ENCODE results near the gene RGN. TPM values are rescaled to one million over a fixed set of nuclear protein-coding genes. Genes with fewer than 3 reads are reported as not detected.
A peak's percentile ranks its signal among the peaks of the same experiment; 100 is the strongest.

Gene RGN
- not detected for polyA plus RNA-seq (2012; ENCODE audit: missing spikeins)

GRCh38 chrX:47078129-47079043 is at the start of gene RGN:
TSS of gene RGN (plus strand) at chrX:47078443. CDS start at chrX:47081145, 2,702 bp downstream.
- no peak for TF ChIP-seq TAF1 (IDR thresholded peaks at IDR 0.05; ENCODE audit: borderline replicate concordance, low read depth, low read length)
- no peak for TF ChIP-seq POLR2AphosphoS5 (IDR thresholded peaks at IDR 0.05; ENCODE audit: low read depth, low read length)
- no peak for TF ChIP-seq POLR2A (IDR thresholded peaks at IDR 0.05; ENCODE audit: low read depth, low read length)
- no peak for FAIRE-seq
- DNase-seq (ENCODE audit: insufficient read length): no peak

DNA sequence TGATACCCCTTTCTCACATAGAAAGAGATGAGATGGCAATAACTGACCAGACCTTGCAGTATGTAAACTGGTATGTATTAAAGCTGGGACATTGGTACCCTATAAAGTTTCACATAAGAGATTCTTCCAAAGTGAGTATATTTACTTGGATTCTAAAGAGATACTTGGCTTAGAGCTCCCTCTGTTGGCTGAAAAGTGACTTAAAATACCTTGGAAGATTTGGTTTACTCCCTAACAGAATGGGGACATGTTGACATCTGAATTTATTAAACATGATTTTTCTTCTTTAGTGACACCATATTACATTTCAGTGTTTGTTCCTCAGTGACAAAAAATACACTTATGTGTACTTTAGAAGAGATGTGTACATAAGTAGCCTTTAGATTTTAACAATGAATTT is 47.9 kb upstream of the RGN start:
- FAIRE-seq (peak; percentile 50), DNase-seq (ENCODE audit: insufficient read length) (no peak)
- no peak for TF ChIP-seq POLR2AphosphoS5 (IDR thresholded peaks at IDR 0.05; ENCODE audit: low read depth, low read length)

DNA sequence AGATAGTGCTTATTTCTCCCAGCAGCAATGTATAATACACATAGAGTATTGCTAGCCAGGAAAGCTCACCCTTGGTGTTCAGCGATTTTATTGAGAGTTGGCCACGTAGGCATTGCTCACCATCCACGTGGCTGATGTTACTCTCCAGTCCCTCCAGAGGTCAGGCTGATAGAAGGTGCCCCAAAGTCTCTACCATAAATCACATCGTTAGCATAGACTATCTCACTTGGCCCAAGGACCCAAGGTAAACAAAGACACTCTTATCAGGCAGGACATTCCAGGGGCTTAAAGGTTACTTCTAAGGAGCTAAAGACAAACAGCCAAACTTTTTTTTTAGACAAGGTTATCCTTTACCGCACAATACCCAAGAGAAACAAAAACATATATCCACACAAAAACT is 30.3 kb upstream of the RGN start:
- no peak for FAIRE-seq
- TF ChIP-seq TAF1 (IDR thresholded peaks at IDR 0.05; ENCODE audit: borderline replicate concordance, low read depth, low read length) (no peak), POLR2A (IDR thresholded peaks at IDR 0.05; ENCODE audit: low read depth, low read length) (no peak)
- no peak for DNase-seq (ENCODE audit: insufficient read length)

GRCh38 chrX:47059142-47059874 is 18.9 kb upstream of the RGN start:
- FAIRE-seq (no peak), DNase-seq (ENCODE audit: insufficient read length) (no peak)
- no peak for TF ChIP-seq POLR2AphosphoS5 (IDR thresholded peaks at IDR 0.05; ENCODE audit: low read depth, low read length)
- TF ChIP-seq POLR2A (IDR thresholded peaks at IDR 0.05; ENCODE audit: low read depth, low read length): no peak
- no peak for TF ChIP-seq TAF1 (IDR thresholded peaks at IDR 0.05; ENCODE audit: borderline replicate concordance, low read depth, low read length)

DNA sequence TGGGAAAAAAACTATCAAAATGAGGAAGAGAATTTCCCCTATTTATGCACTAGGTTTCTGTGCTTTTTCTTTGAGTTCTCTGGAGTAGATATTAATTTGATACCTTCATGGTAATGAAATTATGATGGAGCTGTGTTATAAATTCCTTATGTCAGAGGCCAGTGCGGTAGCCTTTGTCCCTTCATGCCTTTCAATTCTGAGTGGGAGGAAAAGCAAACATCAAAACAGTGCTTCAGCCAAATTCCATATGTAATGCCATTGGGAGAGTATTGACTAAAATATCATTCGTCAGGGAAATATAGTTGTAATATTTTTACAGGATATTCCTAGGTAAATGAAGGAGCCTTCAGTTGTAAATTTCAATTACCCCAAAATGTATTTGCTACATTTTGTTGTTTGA is 17.5 kb upstream of the RGN start:
- no peak for DNase-seq (ENCODE audit: insufficient read length)
- TF ChIP-seq TAF1 (IDR thresholded peaks at IDR 0.05; ENCODE audit: borderline replicate concordance, low read depth, low read length) (no peak), POLR2AphosphoS5 (IDR thresholded peaks at IDR 0.05; ENCODE audit: low read depth, low read length) (no peak), POLR2A (IDR thresholded peaks at IDR 0.05; ENCODE audit: low read depth, low read length) (no peak)
- no peak for FAIRE-seq

GRCh38 chrX:47061238-47061919 is 16.9 kb upstream of the RGN start:
- TF ChIP-seq POLR2AphosphoS5 (IDR thresholded peaks at IDR 0.05; ENCODE audit: low read depth, low read length) (no peak), POLR2A (IDR thresholded peaks at IDR 0.05; ENCODE audit: low read depth, low read length) (no peak), TAF1 (IDR thresholded peaks at IDR 0.05; ENCODE audit: borderline replicate concordance, low read depth, low read length) (no peak)
- DNase-seq (ENCODE audit: insufficient read length) (no peak), FAIRE-seq (no peak)

- no peak for FAIRE-seq
- no peak for DNase-seq (ENCODE audit: insufficient read length)
- TF ChIP-seq POLR2AphosphoS5 (IDR thresholded peaks at IDR 0.05; ENCODE audit: low read depth, low read length) (no peak), POLR2A (IDR thresholded peaks at IDR 0.05; ENCODE audit: low read depth, low read length) (no peak), TAF1 (IDR thresholded peaks at IDR 0.05; ENCODE audit: borderline replicate concordance, low read depth, low read length) (no peak)
Measured at GRCh38 chrX:47063179-47063578, 15.1 kb upstream of the RGN start.

GRCh38 chrX:47068214-47068613 is 10.0 kb upstream of the RGN start:
- FAIRE-seq (no peak), DNase-seq (ENCODE audit: insufficient read length) (no peak)
- TF ChIP-seq POLR2A (IDR thresholded peaks at IDR 0.05; ENCODE audit: low read depth, low read length) (no peak), TAF1 (IDR thresholded peaks at IDR 0.05; ENCODE audit: borderline replicate concordance, low read depth, low read length) (no peak), POLR2AphosphoS5 (IDR thresholded peaks at IDR 0.05; ENCODE audit: low read depth, low read length) (no peak)

DNA sequence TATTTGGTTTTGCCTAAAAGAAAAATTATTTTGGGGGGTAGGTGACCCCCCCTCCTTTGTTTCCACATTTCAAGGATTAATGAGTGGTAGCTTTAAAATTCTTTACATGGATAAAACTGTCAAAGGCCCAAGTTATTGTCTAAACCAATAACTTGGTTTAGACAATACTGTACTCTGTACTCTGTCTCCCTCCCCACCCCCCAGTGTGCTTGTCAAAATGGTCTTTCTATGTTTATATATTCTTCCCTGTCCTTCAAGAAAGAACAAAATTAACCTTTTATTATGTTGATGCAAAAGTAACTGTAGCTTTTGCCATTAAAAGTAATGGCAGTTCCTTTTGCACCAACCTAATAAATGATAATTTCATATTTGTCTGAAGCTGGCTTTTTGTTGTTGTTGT is 9.5 kb upstream of the RGN start:
- no peak for DNase-seq (ENCODE audit: insufficient read length)
- FAIRE-seq: no peak
- no peak for TF ChIP-seq POLR2AphosphoS5 (IDR thresholded peaks at IDR 0.05; ENCODE audit: low read depth, low read length)
- no peak for TF ChIP-seq TAF1 (IDR thresholded peaks at IDR 0.05; ENCODE audit: borderline replicate concordance, low read depth, low read length)
- no peak for TF ChIP-seq POLR2A (IDR thresholded peaks at IDR 0.05; ENCODE audit: low read depth, low read length)

DNA sequence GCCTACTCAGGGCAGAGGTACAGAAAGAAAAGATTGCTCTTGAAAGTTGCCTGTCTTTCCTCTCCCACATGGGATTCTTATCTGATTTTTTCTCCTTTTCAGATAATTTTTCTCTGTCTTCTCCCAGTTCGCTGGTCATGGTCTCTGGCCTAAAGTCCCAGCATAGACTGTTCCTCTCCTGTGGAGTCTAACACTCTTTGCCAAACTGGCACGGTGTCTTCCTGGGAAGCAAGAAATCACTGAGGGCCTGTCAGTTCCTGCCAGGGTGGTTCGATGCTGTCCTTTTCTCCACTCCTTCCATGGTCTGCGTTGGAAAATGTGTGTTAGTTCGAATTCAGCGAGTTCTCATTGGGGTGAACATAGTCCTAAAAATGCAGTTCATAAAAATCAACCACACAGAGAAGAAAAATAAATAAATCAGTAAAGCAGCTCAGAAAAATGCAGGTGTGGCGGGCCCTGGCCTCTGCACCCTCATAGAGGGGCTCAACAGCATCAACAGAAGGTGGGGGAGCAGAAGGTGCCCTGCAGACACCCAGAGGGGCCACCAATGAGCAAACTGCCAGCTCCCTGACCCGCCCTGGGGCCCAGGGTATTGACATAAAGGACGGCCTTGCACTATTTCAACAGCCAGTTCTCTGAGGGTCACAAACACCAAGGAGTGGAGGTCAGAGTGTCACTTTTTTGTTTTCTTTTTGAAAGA is 2.1 kb downstream of the RGN start:
- DNase-seq (ENCODE audit: insufficient read length) (no peak), FAIRE-seq (no peak)
- TF ChIP-seq TAF1 (IDR thresholded peaks at IDR 0.05; ENCODE audit: borderline replicate concordance, low read depth, low read length): no peak
- no peak for TF ChIP-seq POLR2AphosphoS5 (IDR thresholded peaks at IDR 0.05; ENCODE audit: low read depth, low read length)
- TF ChIP-seq POLR2A (IDR thresholded peaks at IDR 0.05; ENCODE audit: low read depth, low read length): no peak

DNA sequence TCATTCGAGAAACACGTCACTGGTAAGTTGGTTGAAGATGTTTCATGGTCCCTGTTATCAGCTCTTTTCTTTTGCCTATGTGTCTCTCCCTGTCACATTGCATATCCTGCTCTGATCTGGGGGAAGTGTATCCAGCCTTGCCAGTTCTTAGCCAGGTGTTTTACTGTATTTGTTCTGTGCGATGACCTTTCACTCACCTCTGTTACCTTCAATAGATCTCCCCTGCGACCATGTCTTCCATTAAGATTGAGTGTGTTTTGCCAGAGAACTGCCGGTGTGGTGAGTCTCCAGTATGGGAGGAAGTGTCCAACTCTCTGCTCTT is 2.6 kb downstream of the RGN start:
- FAIRE-seq (no peak), DNase-seq (ENCODE audit: insufficient read length) (no peak)
- TF ChIP-seq POLR2AphosphoS5 (IDR thresholded peaks at IDR 0.05; ENCODE audit: low read depth, low read length) (no peak), POLR2A (IDR thresholded peaks at IDR 0.05; ENCODE audit: low read depth, low read length) (no peak), TAF1 (IDR thresholded peaks at IDR 0.05; ENCODE audit: borderline replicate concordance, low read depth, low read length) (no peak)

All from GM12892 (cell line).